Thyroid gland (tissue), 4 donors: Measurements from ENCODE around the gene IFT88.

Experiments used
- POLR2A ChIP-seq, 2 donors: fragments of 450-650 bp; IDR thresholded peaks; one replicate each; pipeline ENCODE4 v1.6.1; 2017; ENCODE audit warnings: antibody characterized with exemption in 2 of 2, mild to moderate bottlenecking in 2 of 2, moderate library complexity in 1 of 2
- TF ChIP-seq, protein P1 (sequence below), 6 experiments: fragments of 200-600 bp in 3 of 6; fragments of 450-650 bp in 3 of 6; sonication (generic) in 3 of 6; IDR thresholded peaks; one replicate each; pipeline ENCODE4 v1.5.1; 2016 to 2019; ENCODE audit warnings: antibody characterized with exemption in 6 of 6, mild to moderate bottlenecking in 2 of 6, inconsistent platforms in 1 of 6, moderate library complexity in 1 of 6

DNA sequence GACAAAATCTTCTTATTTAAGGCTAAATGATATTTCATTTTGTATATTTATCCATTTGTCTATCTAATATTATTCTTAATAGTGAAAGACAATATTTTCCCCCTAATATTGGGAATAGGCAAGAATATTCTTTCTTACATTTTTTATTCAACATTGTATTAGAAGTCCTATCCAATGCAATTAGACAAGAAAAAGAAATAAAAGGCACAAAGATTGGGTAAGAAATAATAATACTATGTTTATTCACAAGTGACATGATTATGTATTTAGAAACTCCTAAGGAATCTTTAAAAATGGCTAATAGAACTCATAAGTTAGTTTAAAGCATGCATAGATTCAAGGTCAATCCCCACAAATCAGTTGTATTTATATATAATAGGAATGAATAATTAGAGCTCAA is 30.0 kb upstream of the IFT88 start:
- TF ChIP-seq, protein P1, sequence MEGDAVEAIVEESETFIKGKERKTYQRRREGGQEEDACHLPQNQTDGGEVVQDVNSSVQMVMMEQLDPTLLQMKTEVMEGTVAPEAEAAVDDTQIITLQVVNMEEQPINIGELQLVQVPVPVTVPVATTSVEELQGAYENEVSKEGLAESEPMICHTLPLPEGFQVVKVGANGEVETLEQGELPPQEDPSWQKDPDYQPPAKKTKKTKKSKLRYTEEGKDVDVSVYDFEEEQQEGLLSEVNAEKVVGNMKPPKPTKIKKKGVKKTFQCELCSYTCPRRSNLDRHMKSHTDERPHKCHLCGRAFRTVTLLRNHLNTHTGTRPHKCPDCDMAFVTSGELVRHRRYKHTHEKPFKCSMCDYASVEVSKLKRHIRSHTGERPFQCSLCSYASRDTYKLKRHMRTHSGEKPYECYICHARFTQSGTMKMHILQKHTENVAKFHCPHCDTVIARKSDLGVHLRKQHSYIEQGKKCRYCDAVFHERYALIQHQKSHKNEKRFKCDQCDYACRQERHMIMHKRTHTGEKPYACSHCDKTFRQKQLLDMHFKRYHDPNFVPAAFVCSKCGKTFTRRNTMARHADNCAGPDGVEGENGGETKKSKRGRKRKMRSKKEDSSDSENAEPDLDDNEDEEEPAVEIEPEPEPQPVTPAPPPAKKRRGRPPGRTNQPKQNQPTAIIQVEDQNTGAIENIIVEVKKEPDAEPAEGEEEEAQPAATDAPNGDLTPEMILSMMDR (IDR thresholded peaks at IDR 0.05), result no peak
- TF ChIP-seq POLR2A (IDR thresholded peaks at IDR 0.05), result no peak
